BJ (cell line): ENCODE measurements around the gene FTSJ3. TPM values are rescaled to one million over a fixed set of nuclear protein-coding genes. Genes with fewer than 3 reads are reported as not detected.

Experiments used
- CTCF ChIA-PET: fragments of 350-600 bp; formaldehyde crosslinking; extraction: SDS; loops from one replicate; lab custom pipeline; 2021; ENCODE audit warnings: antibody characterized with exemption, inconsistent platforms; lab: Yijun Ruan, JAX
- POLR2A ChIA-PET: fragments of 300-600 bp; sonication (Branson Sonifier 250); formaldehyde crosslinking; extraction: SDS; loops from one replicate; lab custom pipeline; 2021; ENCODE audit warnings: antibody characterized with exemption; lab: Charles Lee
- DNase-seq: peaks from one replicate; pipeline ENCODE4 v3.0.0-alpha.2; 2011; ENCODE audit warnings: low read depth
- H3K27me3 ChIP-seq: 2 replicates; pipeline ENCODE4 v1.6.0; 2011; ENCODE audit warnings: low read length; ENCODE audit not compliant: control insufficient read depth, insufficient read depth
- H3K36me3 ChIP-seq: 2 replicates; pipeline ENCODE4 v1.5.1; 2011; ENCODE audit warnings: low read length; ENCODE audit not compliant: control insufficient read depth, insufficient read depth
- H3K4me3 ChIP-seq: 2 replicates; pipeline ENCODE4 v1.5.1; 2011; ENCODE audit warnings: low read depth, mild to moderate bottlenecking, control low read depth, low read length
- polyA plus RNA-seq: library from polyadenylated mRNA; depleted of rRNA; stranded (reverse); fragments of >200 nt; gene quantifications from 2 replicates; pipeline ENCODE4 v1.2.3, GENCODE V29; 2011; rRNA removed
- TF ChIP-seq, protein P1 (sequence below): IDR thresholded peaks from 2 replicates; pipeline ENCODE4 v1.5.1; 2011; ENCODE audit warnings: low read depth, mild to moderate bottlenecking, control low read depth, inconsistent platforms, low read length, moderate library complexity; ENCODE audit not compliant: insufficient read depth

FTSJ3 gene
- polyA plus RNA-seq, 1 experiment = 42.1 TPM

DNA sequence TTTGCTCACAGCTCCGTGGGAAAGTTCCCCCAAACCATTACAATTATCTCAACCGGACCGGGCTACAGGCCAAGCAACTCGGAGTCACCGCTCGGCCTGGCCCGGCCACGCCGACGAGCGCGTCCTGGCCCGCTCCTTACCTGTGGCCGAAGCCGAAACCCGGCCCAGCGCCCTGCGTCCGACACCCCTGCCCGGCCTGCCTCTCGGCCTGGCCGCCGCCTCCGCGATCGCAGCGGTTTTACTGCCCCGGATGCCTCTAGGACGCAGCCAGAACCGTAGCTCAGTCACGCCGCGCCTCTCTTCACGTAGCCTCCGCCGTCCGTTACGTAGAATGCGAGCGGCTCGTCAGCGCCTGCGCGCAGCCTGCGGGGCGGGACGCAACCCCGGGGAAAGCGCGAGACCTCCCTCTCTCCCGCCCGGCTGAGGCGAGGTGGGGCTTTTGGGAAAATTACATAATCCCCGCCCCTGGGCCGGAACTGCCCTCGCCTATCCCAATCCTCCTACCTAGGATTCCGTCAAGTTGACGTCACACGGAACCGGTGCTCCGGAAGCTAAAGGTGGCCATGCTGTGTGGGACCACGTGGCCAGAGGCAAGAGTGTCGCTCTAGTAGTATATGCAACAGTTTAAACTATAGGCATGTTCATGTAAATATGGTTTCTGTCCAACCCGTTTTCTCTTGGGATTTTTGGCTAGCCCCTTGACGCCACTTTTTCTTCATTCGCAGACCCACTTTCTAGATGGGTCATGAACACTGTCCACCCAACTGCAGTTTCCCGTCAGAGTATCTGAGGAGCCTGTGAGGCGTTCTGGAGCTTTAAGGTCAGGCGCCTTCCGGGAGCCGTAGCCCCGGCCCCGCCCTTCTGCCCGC is 54.0 kb downstream of the FTSJ3 start, which contains the start of gene CCDC47:
TSS of gene CCDC47 (minus strand) at position 326 of the 869 bp plus-strand sequence. CDS start 7,422 bp downstream, outside the sequence.
- Histone ChIP-seq H3K36me3 (peaks cover 2% of the 10 kb centered on the region; the same call in 1 of the 2 replicates), H3K27me3 (no peaks in the 10 kb centered on the region), H3K4me3 (peak within 1 kb of the TSS; percentile 83)
- DNase-seq = peak; percentile 94
- TF ChIP-seq, protein P1, sequence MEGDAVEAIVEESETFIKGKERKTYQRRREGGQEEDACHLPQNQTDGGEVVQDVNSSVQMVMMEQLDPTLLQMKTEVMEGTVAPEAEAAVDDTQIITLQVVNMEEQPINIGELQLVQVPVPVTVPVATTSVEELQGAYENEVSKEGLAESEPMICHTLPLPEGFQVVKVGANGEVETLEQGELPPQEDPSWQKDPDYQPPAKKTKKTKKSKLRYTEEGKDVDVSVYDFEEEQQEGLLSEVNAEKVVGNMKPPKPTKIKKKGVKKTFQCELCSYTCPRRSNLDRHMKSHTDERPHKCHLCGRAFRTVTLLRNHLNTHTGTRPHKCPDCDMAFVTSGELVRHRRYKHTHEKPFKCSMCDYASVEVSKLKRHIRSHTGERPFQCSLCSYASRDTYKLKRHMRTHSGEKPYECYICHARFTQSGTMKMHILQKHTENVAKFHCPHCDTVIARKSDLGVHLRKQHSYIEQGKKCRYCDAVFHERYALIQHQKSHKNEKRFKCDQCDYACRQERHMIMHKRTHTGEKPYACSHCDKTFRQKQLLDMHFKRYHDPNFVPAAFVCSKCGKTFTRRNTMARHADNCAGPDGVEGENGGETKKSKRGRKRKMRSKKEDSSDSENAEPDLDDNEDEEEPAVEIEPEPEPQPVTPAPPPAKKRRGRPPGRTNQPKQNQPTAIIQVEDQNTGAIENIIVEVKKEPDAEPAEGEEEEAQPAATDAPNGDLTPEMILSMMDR = no peak
- ChIA-PET CTCF (interaction anchor here (0.7 to 2.9 kb wide), 2 partner anchors 33 to 56 kb away, joined by 3 to 9 read pairs; no protein-coding TSS in a partner anchor), POLR2A (interaction anchor here (0.6 kb wide), 3 partner anchors 146 to 1785 kb away, joined by 3 to 9 read pairs (median 3); no protein-coding TSS in a partner anchor)

GRCh38 chr17:63772801-63773271 is 54.6 kb downstream of the FTSJ3 start:
- H3K4me3 ChIP-seq = peak overlapping the region; percentile 83
- peaks cover under 1% of the 10 kb centered on the region; the same call in 1 of the 2 replicates for H3K36me3 ChIP-seq
- DNase-seq = no peak
- POLR2A ChIA-PET = no interaction called here
- CTCF ChIA-PET = interaction anchor here (2.9 kb wide), 1 partner anchor 56 kb away, joined by 9 read pairs; no protein-coding TSS in a partner anchor
- TF ChIP-seq, protein P1 = no peak
- H3K27me3 ChIP-seq = no peaks in the 10 kb centered on the region

Other genes with a start within 250 kb of the FTSJ3 start
- gene TACO1, start 226.8 kb downstream of the FTSJ3 start, polyA plus RNA-seq = 19.5 and 23.5 TPM in 2 replicates
- gene MAP3K3, start 205.2 kb downstream of the FTSJ3 start, polyA plus RNA-seq = 20.2 and 32.5 TPM in 2 replicates
- 7.9 and 13.8 TPM in 2 replicates for gene LIMD2, start 127.5 kb downstream of the FTSJ3 start, polyA plus RNA-seq
- gene STRADA, start 85.9 kb downstream of the FTSJ3 start, polyA plus RNA-seq = 21.0 and 30.9 TPM in 2 replicates
- 31.4 and 55.3 TPM in 2 replicates for gene CCDC47, start 54.1 kb downstream of the FTSJ3 start, polyA plus RNA-seq
- gene DDX42, start 53.5 kb downstream of the FTSJ3 start, polyA plus RNA-seq = 56.3 and 99.3 TPM in 2 replicates
- 149 and 151 TPM in 2 replicates for gene PSMC5, start 232 bp downstream of the FTSJ3 start, polyA plus RNA-seq
- gene SMARCD2, start 15.0 kb upstream of the FTSJ3 start, polyA plus RNA-seq = 57.6 and 80.0 TPM in 2 replicates
- not detected in 2 replicates for gene CSH2, start 46.0 kb upstream of the FTSJ3 start, polyA plus RNA-seq
- gene GH2, start 54.3 kb upstream of the FTSJ3 start, polyA plus RNA-seq = not detected in 2 replicates
- gene CSH1, start 68.9 kb upstream of the FTSJ3 start, polyA plus RNA-seq = not detected in 2 replicates
- not detected in 2 replicates for gene CSHL1, start 83.6 kb upstream of the FTSJ3 start, polyA plus RNA-seq
- not detected in 2 replicates for gene GH1, start 91.2 kb upstream of the FTSJ3 start, polyA plus RNA-seq
- gene CD79B, start 104.7 kb upstream of the FTSJ3 start, polyA plus RNA-seq = 0.36 and 0.58 TPM in 2 replicates
- 0.06 TPM in 1 of 2 replicates, not detected in the other for gene SCN4A, start 145.3 kb upstream of the FTSJ3 start, polyA plus RNA-seq
- gene PRR29, start 170.7 kb upstream of the FTSJ3 start, polyA plus RNA-seq = 0.10 and 0.21 TPM in 2 replicates
- 0.91 and 1.6 TPM in 2 replicates for gene ICAM2, start 193.0 kb upstream of the FTSJ3 start, polyA plus RNA-seq